Upper lobe of left lung (tissue), 4 donors: Measurements from ENCODE around the gene EXOC6B.
"Not testable (repeated sequence)": the region's sequence is repeated elsewhere in the genome, so short reads cannot be mapped to it uniquely, and the experiment has no call there.

ENCODE experiments used
- POLR2A ChIP-seq, 4 donors: fragments of 450-650 bp; IDR thresholded peaks; one replicate each; pipeline ENCODE4 v1.5.1; 2016 to 2017; ENCODE audit warnings: antibody characterized with exemption in 4 of 4, mild to moderate bottlenecking in 2 of 4
- TF ChIP-seq, protein P1 (sequence below), 6 experiments: fragments of 450-650 bp in 4 of 6; fragments of 200-600 bp in 2 of 6; sonication (generic) in 2 of 6; IDR thresholded peaks; one replicate each; pipeline ENCODE4 v1.5.1; 2016 to 2019; ENCODE audit warnings: antibody characterized with exemption in 6 of 6

DNA sequence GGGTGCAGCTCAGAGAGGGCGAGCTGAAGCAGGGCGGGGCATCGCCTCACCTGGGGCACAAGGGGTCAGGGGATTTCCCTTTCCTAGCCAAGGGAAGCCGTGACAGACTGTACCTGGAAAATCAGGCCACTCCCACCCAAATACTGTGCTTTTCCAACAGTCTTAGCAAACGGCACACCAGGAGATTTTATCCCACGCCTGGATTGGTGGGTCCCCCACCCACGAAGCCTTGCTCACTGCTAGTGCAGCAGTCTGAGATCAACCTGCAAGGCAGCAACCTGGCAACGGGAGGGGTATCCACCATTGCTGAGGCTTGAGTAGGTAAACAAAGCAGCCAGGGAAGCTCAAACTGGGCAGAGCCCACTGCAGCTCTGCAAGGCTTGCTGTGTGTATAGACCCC lies 184.6 kb downstream of the EXOC6B start:
- TF ChIP-seq, protein P1, sequence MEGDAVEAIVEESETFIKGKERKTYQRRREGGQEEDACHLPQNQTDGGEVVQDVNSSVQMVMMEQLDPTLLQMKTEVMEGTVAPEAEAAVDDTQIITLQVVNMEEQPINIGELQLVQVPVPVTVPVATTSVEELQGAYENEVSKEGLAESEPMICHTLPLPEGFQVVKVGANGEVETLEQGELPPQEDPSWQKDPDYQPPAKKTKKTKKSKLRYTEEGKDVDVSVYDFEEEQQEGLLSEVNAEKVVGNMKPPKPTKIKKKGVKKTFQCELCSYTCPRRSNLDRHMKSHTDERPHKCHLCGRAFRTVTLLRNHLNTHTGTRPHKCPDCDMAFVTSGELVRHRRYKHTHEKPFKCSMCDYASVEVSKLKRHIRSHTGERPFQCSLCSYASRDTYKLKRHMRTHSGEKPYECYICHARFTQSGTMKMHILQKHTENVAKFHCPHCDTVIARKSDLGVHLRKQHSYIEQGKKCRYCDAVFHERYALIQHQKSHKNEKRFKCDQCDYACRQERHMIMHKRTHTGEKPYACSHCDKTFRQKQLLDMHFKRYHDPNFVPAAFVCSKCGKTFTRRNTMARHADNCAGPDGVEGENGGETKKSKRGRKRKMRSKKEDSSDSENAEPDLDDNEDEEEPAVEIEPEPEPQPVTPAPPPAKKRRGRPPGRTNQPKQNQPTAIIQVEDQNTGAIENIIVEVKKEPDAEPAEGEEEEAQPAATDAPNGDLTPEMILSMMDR (IDR thresholded peaks at IDR 0.05) = not testable (repeated sequence)
- TF ChIP-seq POLR2A (IDR thresholded peaks at IDR 0.05) = not testable (repeated sequence)
